Muscle layer of colon (tissue), 2 donors: ENCODE measurements around the gene CLDN14.
"Not testable (repeated sequence)": the region's sequence is repeated elsewhere in the genome, so short reads cannot be mapped to it uniquely, and the experiment has no call there.

Experiments used
- H3K27ac ChIP-seq: one replicate; pipeline ENCODE4 v1.7.0; 2013; ENCODE audit warnings: low read depth, mild to moderate bottlenecking, low read length, moderate library complexity
- H3K27me3 ChIP-seq, 2 donors: one replicate each; pipeline ENCODE4 v1.7.0; 2013; ENCODE audit warnings: low read length in 2 of 2, mild to moderate bottlenecking in 2 of 2; ENCODE audit not compliant: insufficient read depth in 2 of 2, control insufficient read depth in 1 of 2
- H3K36me3 ChIP-seq: one replicate; pipeline ENCODE4 v1.7.0; 2013; ENCODE audit warnings: mild to moderate bottlenecking, low read length; ENCODE audit not compliant: insufficient read depth
- H3K4me1 ChIP-seq: one replicate; pipeline ENCODE4 v1.7.0; 2013; ENCODE audit warnings: mild to moderate bottlenecking, low read length; ENCODE audit not compliant: insufficient read depth
- H3K4me3 ChIP-seq, 2 donors: one replicate each; pipeline ENCODE4 v1.7.0; 2013; ENCODE audit warnings: low read length in 2 of 2, low read depth in 1 of 2, mild to moderate bottlenecking in 1 of 2, moderate library complexity in 1 of 2
- H3K9ac ChIP-seq: one replicate; pipeline ENCODE4 v1.7.0; 2013; ENCODE audit warnings: low read length
- H3K9me3 ChIP-seq: one replicate; pipeline ENCODE4 v1.7.0; 2013; ENCODE audit warnings: mild to moderate bottlenecking, low read length
- donor health status: abdominal sarcoma.
- donor health status: Adenocarcinoma of cecum.

Gene CLDN14

GRCh38 chr21:36480618-36481017 is 696 bp upstream of the CLDN14 start:
- H3K4me3 ChIP-seq = no peak overlapping the region
- no peak overlapping the region for H3K27ac ChIP-seq
- no peaks in the 10 kb centered on the region for H3K36me3 ChIP-seq
- no peaks in the 10 kb centered on the region for H3K4me1 ChIP-seq
- H3K9ac ChIP-seq = no peak overlapping the region
- no peaks in the 10 kb centered on the region for H3K9me3 ChIP-seq
- no peaks in the 10 kb centered on the region for H3K27me3 ChIP-seq

GRCh38 chr21:36478941-36479340 is 981 bp downstream of the CLDN14 start:
- Histone ChIP-seq H3K9ac (no peak overlapping the region), H3K9me3 (no peaks in the 10 kb centered on the region), H3K27ac (no peak overlapping the region), H3K4me3 (no peak overlapping the region), H3K4me1 (no peaks in the 10 kb centered on the region), H3K27me3 (no peaks in the 10 kb centered on the region), H3K36me3 (no peaks in the 10 kb centered on the region)

- no peaks in the 10 kb centered on the region for H3K36me3 ChIP-seq
- H3K9me3 ChIP-seq = no peaks in the 10 kb centered on the region
- no peak overlapping the region for H3K27ac ChIP-seq
- H3K4me1 ChIP-seq = no peaks in the 10 kb centered on the region
- no peaks in the 10 kb centered on the region for H3K27me3 ChIP-seq
- H3K4me3 ChIP-seq = no peak overlapping the region
- H3K9ac ChIP-seq = no peak overlapping the region
These were observed 1.7 kb downstream of the CLDN14 start for GRCh38 chr21:36478207-36478701.

- no peaks in the 10 kb centered on the region for H3K9me3 ChIP-seq
- H3K36me3 ChIP-seq = no peaks in the 10 kb centered on the region
- no peaks in the 10 kb centered on the region for H3K4me1 ChIP-seq
- H3K27ac ChIP-seq = no peak overlapping the region
- H3K4me3 ChIP-seq = no peak overlapping the region
- no peak overlapping the region for H3K9ac ChIP-seq
- H3K27me3 ChIP-seq = no peaks in the 10 kb centered on the region
These were observed 2.4 kb downstream of the CLDN14 start for GRCh38 chr21:36477559-36477958.

GRCh38 chr21:36477001-36477400 is 2.9 kb downstream of the CLDN14 start:
- no peaks in the 10 kb centered on the region for H3K9me3 ChIP-seq
- H3K4me3 ChIP-seq = no peak overlapping the region
- no peaks in the 10 kb centered on the region for H3K36me3 ChIP-seq
- H3K27ac ChIP-seq = no peak overlapping the region
- H3K9ac ChIP-seq = no peak overlapping the region
- H3K4me1 ChIP-seq = no peaks in the 10 kb centered on the region
- H3K27me3 ChIP-seq = no peaks in the 10 kb centered on the region

GRCh38 chr21:36476541-36476940 is 3.4 kb downstream of the CLDN14 start:
- not testable (repeated sequence) for H3K27me3 ChIP-seq, H3K36me3 ChIP-seq, H3K9ac ChIP-seq, H3K4me1 ChIP-seq, H3K4me3 ChIP-seq, H3K27ac ChIP-seq, H3K9me3 ChIP-seq

GRCh38 chr21:36474591-36474990 is 5.3 kb downstream of the CLDN14 start:
- no peaks in the 10 kb centered on the region for H3K27me3 ChIP-seq
- H3K9me3 ChIP-seq = no peaks in the 10 kb centered on the region
- no peaks in the 10 kb centered on the region for H3K36me3 ChIP-seq
- no peaks in the 10 kb centered on the region for H3K4me1 ChIP-seq
- H3K27ac ChIP-seq = no peak overlapping the region
- no peak overlapping the region for H3K9ac ChIP-seq
- H3K4me3 ChIP-seq = no peak overlapping the region

- Histone ChIP-seq H3K9ac (no peak overlapping the region), H3K4me1 (no peaks in the 10 kb centered on the region), H3K27me3 (no peaks in the 10 kb centered on the region), H3K4me3 (no peak overlapping the region), H3K36me3 (no peaks in the 10 kb centered on the region), H3K27ac (no peak overlapping the region), H3K9me3 (no peaks in the 10 kb centered on the region)
These were observed 6.7 kb downstream of the CLDN14 start for GRCh38 chr21:36473203-36473602.

GRCh38 chr21:36472377-36472776 is 7.5 kb downstream of the CLDN14 start:
- Histone ChIP-seq H3K4me3 (no peak overlapping the region), H3K27me3 (no peaks in the 10 kb centered on the region), H3K4me1 (no peaks in the 10 kb centered on the region), H3K9me3 (no peaks in the 10 kb centered on the region), H3K9ac (no peak overlapping the region), H3K27ac (no peak overlapping the region), H3K36me3 (no peaks in the 10 kb centered on the region)

- Histone ChIP-seq H3K27ac (no peak overlapping the region), H3K4me3 (no peak overlapping the region), H3K9me3 (no peaks in the 10 kb centered on the region), H3K4me1 (no peaks in the 10 kb centered on the region), H3K27me3 (no peaks in the 10 kb centered on the region), H3K36me3 (no peaks in the 10 kb centered on the region), H3K9ac (no peak overlapping the region)
These were observed 8.6 kb downstream of the CLDN14 start for GRCh38 chr21:36471254-36471723.

- Histone ChIP-seq H3K9ac (no peak overlapping the region), H3K4me1 (no peaks in the 10 kb centered on the region), H3K27ac (no peak overlapping the region), H3K9me3 (no peaks in the 10 kb centered on the region), H3K4me3 (no peak overlapping the region), H3K36me3 (no peaks in the 10 kb centered on the region), H3K27me3 (no peaks in the 10 kb centered on the region)
These were observed 9.6 kb downstream of the CLDN14 start for GRCh38 chr21:36470294-36470693.

GRCh38 chr21:36466061-36466511 is 13.8 kb downstream of the CLDN14 start:
- H3K4me1 ChIP-seq = no peaks in the 10 kb centered on the region
- no peaks in the 10 kb centered on the region for H3K27me3 ChIP-seq
- H3K9ac ChIP-seq = no peak overlapping the region
- no peak overlapping the region for H3K27ac ChIP-seq
- H3K9me3 ChIP-seq = no peaks in the 10 kb centered on the region
- H3K36me3 ChIP-seq = no peaks in the 10 kb centered on the region
- no peak overlapping the region for H3K4me3 ChIP-seq
